Measurements from ENCODE around the gene STAU1. TPM values are rescaled to one million over a fixed set of nuclear protein-coding genes. Genes with fewer than 3 reads are reported as not detected.

Gene STAU1
- total and polyA plus RNA-seq, 10 of the 15 experiments (the other 5 are each of a cell fraction or from before 2014, with no cell fraction given): 13.9 to 66.2 (median 45.6) TPM

DNA sequence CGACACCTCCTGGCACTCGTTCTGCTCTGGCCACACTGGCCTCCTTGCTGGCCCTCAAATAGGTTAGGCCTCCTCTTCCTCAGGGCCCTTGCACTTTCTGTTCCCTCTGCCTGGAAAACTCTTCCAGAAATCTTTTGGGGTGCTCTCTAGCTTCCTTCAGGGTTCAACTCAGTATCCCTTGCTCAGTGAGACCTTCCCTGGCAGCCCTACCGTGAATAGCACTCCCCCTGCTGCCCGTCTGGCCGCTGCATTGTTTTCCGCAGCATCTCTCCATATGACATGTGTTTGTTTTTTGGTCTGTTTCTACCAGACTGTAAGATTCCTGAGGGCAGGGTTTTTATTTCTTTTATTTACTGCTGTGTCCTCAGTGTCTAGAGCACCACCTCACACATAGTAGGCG, 37.8 kb upstream of the STAU1 start:
- ATAC-seq (no peak), DNase-seq (ENCODE audit: low read depth, low spot score) (no peak), FAIRE-seq (no peak)
- SMC1A ChIA-PET (ENCODE audit: uncharacterized antibody, unreplicated experiment): no interaction called here
- CTCF ChIA-PET: no interaction called here
- Histone ChIP-seq H3K9ac (ENCODE audit: control insufficient read depth, insufficient read depth, low read length) (no peak overlapping the region), H2AFZ (ENCODE audit: control insufficient read depth, low read depth, low read length) (no peak overlapping the region), H3K79me2 (ENCODE audit: control insufficient read depth, insufficient read depth, low read length) (no peaks in the 10 kb centered on the region; the same call in none of the 2 replicates), H3K4me2 (ENCODE audit: control insufficient read depth, insufficient read depth) (no peak overlapping the region), H4K20me1 (ENCODE audit: control insufficient read depth, insufficient read depth) (no peaks in the 10 kb centered on the region), H3K27ac (ENCODE audit: control insufficient read depth, insufficient read depth) (no peak overlapping the region), H3K36me3 (ENCODE audit: control insufficient read depth in 2 of 2, insufficient read depth in 2 of 2, low read length in 1 of 2) (peaks cover 23 to 25% of the 10 kb centered on the region in 2 experiments), H3K4me3 (no peak overlapping the region), H3K4me1 (ENCODE audit: control insufficient read depth, insufficient read depth, low read length) (peaks cover 7% of the 10 kb centered on the region), H3K27me3 (replicated peaks in 1 of 2; ENCODE audit: control insufficient read depth in 2 of 2, insufficient read depth in 2 of 2, low read length in 1 of 2) (no peaks in the 10 kb centered on the region), H3K9me3 (replicated peaks; ENCODE audit: control insufficient read depth, insufficient read depth, low read length) (no peaks in the 10 kb centered on the region)
- whole genome bisulfite sequencing (ENCODE audit: insufficient coverage, insufficient replicate concordance, low lambda C conversion rate, missing lambda C conversion rate): 98% methylated on average over 7 of the region's 7 CpGs
- TF ChIP-seq HDAC2 (IDR thresholded peaks at IDR 0.05) (no peak), HCFC1 (IDR thresholded peaks at IDR 0.05; ENCODE audit: low read length) (no peak), POLR2A (IDR thresholded peaks at IDR 0.05; ENCODE audit: low read depth, low read length) (no peak), ATF7 (IDR thresholded peaks at IDR 0.05; ENCODE audit: low read depth) (no peak), ZNF24 (IDR thresholded peaks at IDR 0.05) (no peak), POLR2AphosphoS5 (IDR thresholded peaks at IDR 0.05; ENCODE audit: low read length) (no peak), SMAD1 (IDR thresholded peaks at IDR 0.05; ENCODE audit: low read depth, partially characterized antibody) (no peak), GATAD2B (conservative IDR thresholded peaks at IDR 0.05; ENCODE audit: low read depth) (no peak), EED (IDR thresholded peaks at IDR 0.05; ENCODE audit: low read depth) (no peak), NFIC (IDR thresholded peaks at IDR 0.05; ENCODE audit: low read depth, low read length) (no peak)
- TF ChIP-seq, protein P1, sequence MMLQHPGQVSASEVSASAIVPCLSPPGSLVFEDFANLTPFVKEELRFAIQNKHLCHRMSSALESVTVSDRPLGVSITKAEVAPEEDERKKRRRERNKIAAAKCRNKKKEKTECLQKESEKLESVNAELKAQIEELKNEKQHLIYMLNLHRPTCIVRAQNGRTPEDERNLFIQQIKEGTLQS (IDR thresholded peaks at IDR 0.05; ENCODE audit: borderline replicate concordance, extremely low read depth, low read depth, low read length): no peak
- TF ChIP-seq, protein P2, sequence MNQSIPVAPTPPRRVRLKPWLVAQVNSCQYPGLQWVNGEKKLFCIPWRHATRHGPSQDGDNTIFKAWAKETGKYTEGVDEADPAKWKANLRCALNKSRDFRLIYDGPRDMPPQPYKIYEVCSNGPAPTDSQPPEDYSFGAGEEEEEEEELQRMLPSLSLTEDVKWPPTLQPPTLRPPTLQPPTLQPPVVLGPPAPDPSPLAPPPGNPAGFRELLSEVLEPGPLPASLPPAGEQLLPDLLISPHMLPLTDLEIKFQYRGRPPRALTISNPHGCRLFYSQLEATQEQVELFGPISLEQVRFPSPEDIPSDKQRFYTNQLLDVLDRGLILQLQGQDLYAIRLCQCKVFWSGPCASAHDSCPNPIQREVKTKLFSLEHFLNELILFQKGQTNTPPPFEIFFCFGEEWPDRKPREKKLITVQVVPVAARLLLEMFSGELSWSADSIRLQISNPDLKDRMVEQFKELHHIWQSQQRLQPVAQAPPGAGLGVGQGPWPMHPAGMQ (IDR thresholded peaks at IDR 0.05; ENCODE audit: borderline replicate concordance): no peak
- RAD21 ChIA-PET (ENCODE audit: unreplicated experiment): no interaction called here
- intact Hi-C loops (cut with micrococcal nuclease; ENCODE audit: unreplicated experiment): no loop called here
- BruUV-seq (replicated peaks): no TSS peak
- POLR2A ChIA-PET: no interaction called here
- in situ Hi-C loops (cut with MboI): no loop called here
